Stimulated activated CD4-positive, alpha-beta T cell treated with anti-CD3 and anti-CD28 coated beads, Interleukin-1b, Interleukin-23, amount 100 ng/mL, for 1 hour (primary cell): ENCODE results near the gene KIAA0513.
"Not testable (repeated sequence)": the region's sequence is repeated elsewhere in the genome, so short reads cannot be mapped to it uniquely, and the experiment has no call there.

Experiments
- DNase-seq, 2 donors: peaks; one replicate each; pipeline ENCODE4 v3.0.0-alpha.2; 2020; ENCODE audit warnings: low read depth in 2 of 2

The KIAA0513 gene

DNA sequence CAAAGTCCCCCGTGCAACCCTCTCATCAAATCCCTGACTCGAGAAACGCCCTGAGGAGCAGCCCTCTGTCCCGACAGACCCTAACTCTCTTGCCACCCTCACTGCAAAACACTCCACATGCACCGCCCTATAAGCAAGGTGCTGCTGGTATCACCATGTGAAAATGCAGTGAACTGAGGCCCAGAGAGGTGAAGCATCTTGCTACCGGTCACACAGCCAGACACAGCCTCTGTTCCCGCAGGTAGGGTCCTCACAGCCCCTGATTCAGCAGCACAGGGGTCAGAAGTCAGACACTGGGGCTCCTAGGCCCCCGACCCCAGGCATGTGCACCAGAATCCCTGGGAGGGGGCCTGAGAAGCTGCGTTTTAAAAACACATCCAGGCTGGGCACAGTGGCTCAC lies 83.6 kb downstream of the KIAA0513 start:
- DNase-seq, result no peak

DNA sequence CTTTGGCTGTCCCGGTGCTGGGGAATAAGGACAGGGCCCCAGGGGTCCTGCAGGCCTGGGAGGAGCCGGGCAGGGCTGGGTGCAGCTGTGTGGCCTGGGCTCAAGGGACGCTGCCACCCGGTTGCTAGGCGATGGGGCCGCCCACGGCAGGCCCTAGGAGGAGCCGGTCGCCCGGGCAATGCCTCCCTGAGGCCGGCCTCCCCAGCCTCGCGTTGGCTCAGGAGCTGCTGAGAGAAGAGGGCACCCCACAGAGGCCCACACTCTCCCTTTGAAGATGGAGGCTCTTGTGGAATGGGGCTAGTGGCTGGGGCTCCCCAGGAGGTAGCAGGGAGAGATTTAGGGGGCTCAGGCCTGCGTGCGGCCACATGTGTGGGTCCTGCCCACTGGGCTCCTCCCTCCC lies 84.8 kb downstream of the KIAA0513 start, which contains the start of gene CIBAR2:
Gene CIBAR2, minus strand, starts transcription at position 109 of the 400 bp plus-strand sequence. CDS start 120 bp downstream, outside the sequence.
- no peak for DNase-seq

DNA sequence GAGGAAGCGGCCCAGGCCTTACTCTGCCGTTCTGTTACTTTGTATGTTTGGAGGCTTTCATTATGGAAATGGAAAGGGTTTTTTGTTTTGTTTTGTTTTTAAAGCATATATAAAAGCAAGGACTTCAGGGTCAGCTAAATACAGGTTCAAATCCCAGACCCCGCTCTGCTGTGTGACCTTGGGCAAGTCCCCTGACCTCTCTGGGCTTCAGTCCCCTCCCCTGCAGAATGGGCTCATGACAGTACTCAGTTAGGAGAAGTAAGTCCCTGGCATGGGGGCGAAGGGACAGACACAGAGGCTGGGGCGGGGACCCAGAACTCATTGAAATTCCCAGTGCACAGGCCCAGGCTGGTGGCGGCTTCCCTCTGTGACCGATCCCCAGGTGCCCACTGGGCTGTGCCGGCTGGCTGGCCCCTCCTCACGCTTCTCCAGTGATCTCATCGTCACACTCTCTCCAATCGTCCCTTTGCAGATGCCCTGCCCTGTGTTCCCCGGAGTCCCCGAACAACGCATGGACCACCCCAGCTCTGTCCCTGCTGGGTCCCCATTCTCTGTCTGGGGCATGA lies 85.7 kb downstream of the KIAA0513 start:
- no peak for DNase-seq

DNA sequence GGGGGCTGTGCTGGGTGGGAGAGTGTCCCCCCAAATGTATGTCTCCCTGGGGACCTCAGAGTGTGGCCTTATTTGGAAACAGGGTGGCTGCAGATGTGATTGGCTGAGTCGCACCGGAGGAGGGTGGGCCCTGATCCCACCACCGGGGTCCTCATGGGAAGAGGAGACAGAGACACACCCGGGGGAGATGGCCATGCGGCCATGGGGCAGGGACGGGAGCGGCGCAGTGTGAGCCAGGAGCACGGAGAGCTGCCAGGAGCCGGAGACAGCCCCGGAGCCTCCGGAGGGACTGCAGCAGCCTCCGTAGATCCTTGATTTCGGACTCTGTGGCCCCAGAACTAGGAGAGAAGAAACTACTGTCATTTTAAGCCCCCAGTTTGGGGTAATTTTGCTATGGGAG lies 86.3 kb downstream of the KIAA0513 start:
- no peak for DNase-seq

DNA sequence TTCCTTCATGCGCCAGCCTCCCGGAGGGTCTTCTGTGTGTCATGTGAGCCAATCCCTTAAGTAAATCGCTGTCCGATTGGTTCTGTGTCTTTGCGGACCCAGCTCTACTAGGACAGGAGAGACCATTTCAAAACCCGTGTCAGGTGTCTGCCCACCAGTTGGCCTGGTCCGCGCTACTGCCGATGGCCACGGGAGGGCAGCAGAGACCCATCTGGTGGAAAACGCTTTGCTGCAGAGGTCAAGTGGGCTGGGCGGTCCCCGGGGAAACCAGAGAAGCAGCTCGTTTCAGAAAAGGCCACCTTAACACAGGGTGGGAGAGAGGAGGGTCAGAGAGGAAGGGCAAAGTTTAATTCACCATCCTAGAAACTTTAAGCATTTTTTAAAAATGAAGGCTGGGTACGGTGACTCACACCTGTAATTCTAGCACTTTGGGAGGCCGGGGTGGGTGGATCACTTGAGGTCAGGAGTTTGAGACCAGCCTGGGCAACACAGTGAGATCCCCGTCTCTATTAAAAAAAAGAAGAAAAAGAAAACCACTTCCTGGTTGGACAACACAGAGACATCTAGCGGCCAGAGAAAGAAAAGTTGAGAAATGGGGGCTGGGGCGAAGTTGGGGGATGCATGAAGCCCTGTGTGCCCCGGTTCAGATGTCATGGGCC lies 87.4 kb downstream of the KIAA0513 start:
- peak; percentile 36 to 72 for DNase-seq

DNA sequence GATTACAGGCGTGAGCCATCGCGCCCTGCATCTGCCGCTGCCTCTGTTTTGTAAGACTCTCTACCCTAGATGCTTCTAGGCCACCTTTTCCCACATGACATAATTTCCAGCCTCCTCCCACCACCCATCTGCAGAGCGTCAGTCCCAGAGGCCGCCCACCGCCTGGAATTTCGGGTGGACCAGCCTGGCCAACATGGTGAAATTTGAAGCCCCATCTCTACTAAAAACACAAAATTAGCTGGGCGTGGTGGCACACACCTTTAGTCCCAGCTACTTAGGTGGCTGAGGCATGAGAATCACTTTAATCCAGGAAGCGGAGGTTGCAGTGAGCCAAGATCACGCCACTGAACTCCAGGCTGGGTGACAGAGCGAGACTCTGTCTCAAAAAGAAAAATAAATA lies 89.8 kb downstream of the KIAA0513 start:
- DNase-seq, result no peak

DNA sequence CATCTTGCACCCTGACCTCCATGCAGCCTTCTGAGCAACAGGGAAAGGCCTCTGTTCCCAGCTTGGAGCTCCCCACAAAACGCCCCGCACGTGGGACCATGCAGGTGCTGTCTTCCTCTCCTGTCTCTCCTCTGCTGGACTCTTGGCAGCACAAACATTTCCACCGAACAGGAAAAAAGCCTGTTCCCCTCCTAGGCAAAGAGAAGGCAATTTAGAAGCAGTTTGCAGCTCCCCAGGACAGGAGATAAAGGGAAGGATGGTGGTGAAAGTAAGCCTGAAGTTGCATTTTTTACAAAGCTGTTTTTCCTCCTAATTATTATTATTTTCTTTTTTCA lies 92.4 kb downstream of the KIAA0513 start:
- DNase-seq, result no peak

DNA sequence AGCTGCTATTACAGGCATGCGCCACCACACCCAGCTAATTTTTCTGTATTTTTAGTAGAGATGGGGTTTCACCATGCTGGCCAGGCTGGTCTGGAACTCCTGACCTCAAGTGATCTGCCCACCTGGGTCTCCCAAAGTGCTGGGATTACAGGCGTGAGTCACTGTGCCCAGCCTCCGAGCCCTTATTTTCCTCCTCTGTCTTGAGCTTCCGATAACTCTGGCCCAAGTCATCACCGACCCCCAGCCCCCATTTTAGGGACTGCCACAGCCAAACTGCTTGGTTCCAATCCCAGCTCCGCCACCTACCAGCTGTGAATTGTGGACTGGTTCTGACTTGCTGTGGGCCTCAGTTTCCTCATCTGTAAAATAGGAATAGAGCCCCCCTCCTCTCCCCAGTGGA lies 95.8 kb downstream of the KIAA0513 start:
- DNase-seq, result not testable (repeated sequence)

DNA sequence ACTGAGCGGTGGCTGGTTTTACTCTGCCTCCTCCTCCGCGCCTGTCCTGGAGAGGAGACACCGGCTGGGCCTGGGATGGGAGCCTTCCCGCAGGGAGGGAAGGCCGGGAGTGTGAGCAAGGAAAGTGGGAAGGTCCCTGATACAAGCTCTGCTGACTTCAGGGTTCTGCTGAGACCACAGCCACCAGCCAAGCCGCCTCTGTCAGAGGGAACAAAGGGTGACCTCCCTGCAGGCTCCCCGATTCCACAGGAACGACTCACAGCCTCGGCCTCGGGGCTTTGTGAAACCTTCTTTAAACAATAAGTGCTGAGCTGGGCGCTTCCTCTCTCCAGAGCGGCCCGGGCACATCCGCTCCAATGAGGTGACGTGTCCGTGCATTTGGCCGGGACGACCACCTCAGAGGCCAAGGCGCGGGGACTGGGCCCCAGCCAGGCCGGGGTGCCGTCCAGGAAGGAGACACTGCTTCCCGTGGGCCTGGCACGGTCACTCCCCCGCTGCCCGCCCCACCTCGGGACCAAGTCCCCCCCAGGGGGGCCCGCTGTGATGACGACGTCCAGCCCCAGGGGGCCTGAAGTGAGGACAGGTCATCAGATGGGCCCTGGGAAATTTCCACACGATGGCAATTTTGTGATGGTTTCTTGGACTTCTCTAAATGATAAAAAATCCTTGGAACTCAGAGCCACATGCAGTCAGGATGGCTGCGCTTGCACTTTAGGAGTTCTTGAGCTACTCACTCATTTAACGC lies 96.5 kb downstream of the KIAA0513 start:
- DNase-seq, result no peak

DNA sequence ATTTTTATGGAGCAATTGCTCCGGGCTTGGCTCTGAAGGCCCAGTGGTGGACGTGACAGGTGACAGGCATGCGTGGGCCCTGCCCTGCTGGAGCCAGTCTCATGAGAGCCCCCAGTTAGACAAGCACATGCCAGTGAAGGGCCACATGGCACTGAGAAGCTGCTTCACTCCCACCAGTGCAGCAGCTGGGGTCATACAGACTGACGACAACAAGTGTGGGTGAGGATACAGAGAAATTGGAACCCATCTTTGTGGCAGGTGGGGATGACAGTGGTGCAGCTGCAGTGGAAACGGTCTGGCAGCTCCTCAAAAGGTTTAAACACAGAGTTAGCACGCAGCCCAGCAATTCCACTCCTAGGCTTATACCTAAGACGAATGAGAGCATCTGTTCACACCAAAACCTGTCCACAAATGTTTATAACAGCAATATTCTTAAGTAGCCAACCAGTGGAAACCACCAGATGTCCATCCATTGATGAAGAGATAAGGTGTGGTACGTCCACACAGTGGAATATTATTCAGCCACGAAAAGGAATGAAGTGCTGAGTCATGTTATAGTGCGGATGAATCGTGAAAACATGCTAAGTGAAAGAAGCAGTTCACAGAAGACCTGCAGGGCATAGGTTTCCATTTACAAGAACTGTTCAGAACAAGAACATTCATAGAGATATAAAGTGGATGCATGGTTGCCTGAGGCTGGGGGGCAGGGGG lies 97.2 kb downstream of the KIAA0513 start:
- DNase-seq, result no peak

DNA sequence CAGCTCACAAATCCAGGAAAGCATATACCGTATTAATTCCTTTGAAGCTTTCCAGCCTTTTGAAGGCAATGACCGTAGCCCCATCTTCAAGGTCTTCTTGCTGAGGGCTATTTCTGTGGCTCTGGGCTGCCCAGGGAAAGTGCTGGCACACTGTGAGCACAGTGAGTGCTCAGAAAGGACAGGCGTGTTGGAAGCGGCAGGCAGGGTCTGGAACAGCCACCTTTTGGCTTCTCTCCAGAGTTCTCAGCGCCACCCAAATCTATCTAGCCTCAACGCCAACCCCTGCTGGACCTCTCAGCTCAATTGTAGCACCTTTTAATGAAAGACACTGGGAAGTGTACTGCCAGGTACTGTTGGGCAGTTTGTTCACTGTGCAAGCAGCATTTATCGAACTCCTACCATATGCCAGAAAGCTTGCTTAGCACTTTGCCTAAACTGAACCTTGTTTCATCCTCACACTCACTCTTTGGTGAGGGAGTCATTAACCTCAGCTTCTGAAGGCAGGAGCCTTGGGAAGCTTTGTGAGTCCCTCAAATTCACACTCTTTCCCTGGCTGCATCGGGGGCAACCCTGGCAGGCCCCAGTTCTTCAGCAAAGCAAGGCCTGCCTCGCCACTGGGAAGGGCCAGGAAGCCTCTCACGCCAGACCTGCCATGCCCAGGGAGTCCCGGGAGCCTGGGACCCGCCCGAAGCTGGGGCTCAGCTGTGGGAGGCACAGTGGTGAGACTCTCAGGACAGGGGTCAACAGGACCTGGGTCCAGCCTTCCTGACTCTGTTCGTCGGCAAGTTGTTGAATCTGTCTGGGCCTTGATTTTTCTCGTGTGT lies 98.2 kb downstream of the KIAA0513 start:
- DNase-seq, result no peak

DNA sequence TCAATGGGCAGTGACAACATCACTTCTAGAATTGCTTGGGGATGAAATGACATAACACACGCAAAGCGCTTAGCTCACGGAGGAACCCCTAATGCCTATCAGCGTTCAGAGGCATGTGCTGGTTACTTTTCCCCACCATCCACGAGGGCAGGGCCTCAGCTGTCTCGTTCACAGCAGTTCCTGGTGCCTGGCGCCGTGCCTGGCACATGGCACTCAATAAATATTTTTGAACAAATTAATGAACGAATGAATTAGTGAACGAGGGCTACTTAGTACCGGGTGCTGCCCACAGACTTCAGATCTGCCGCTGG lies 98.8 kb downstream of the KIAA0513 start:
- no peak for DNase-seq

DNA sequence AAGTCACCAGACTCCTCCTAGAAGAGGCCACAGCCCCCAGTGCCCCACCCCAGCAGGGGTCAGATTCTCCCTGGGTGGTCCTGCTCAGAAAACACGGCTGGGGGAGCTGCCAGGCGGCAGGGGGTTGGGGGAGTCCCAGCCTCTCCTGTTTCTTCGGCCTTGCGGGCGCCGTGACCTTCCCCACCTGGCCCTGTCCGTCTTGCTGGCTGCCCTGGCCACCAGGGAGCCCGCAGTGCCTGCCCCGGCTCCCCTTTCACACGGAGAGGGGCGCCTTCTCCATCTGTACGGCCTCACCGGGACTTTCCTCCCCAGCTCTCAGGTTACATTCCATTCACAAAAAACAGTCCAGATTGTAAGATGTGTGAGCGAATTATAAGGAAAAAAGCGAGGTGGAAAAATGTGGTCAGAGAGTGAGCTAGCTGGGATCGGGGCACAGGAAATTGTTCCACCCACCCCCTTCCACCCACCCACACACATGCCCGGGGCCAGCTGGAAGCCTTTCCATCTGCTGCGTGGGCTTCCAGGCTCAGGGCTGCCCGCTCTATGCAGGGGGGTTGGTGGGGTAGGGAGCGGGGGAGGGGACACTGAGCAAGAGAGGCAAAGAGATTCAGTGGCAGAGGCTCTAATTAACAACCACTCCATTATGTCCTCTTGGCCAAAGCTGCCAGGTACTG lies 99.2 kb downstream of the KIAA0513 start:
- DNase-seq, result no peak

DNA sequence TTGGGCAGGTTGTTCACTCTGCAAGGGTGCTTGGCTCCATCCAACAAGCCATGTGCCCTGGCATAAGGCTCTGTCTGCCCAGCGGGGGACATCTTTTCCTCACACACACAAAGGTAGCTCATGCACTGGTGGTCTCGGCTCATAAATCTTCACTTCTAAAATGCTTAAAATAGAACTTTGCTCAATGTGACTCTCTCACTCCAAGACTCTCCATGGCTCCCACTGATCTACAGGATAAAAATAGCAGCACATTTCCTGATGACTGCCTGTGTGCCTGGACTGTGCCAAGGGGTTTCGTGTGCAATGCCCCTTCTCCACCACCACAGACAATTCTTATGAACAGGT lies 99.8 kb downstream of the KIAA0513 start:
- no peak for DNase-seq

DNA sequence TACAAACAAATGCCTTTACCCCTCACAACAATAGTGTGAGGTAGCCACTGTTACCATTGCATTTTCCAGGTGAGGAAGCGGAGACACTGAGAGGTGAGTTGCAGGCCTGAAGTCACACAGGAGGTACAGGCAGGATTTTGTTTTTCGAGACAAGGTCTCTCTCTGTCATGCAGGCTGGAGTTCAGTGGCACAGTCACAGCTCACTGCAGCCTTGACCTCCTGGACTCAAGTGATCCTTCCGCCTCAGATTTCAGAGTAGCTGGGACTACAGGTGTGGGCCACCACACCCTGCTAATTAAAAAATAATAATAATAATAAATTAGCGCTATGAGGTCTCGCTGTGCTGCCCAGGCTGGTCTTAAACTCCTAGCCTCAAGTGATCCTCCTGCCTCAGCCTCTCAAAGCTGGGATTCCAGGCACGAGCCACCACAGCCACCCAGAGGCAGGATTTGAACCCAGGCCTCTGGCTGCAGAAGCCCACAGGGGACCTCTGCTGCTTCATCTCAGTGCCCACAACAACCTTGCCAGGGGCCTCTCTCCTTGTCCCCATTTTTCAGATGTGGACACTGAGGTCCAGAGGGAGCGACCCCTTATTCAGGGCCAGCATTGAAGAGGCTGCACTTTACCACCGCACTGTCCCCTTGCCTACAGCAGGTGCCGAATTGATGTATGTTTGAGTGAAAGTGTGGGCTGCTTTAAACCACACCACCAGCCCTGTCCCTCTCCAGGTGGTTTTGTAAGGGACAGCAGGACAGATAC lies 100.7 kb downstream of the KIAA0513 start:
- no peak for DNase-seq

DNA sequence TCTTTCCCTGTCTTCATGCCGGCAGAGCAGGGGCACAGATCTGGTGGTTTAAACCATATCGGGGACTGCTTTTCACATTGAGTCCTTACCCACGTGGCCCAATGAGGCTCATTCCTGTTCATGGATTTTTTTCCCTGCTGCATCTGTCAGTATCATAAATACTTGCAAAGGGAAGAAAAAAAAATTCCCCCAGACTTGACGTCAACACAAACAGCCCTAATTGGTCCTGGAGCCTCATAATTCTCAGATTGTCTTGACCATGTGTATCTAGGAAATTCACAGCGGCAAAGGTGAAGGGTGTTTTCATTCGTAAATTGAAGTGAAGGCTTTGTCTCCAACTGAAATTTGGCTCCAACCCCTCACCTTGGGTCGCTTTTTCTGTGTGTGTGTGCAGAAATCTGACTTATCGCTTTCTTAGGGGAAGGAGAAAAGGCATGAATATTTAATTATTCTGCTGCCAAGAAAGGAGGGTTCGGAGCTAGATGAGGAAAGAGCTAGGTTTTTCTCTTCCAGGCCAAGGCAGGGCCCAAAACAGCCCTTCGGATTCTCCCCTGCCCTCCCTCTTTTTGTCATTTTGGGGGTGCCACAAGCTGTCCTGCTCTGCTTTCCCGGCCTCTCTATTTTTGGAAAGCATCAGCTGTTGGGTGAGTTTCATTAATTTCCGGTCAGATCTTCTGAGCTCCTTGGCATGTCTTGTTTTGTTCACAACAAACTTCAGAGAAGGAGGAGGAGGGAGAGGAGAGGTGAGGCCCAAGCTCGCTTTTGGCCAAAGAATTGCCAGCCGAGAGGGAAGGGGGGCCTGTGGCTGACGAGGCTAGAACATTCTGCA lies 102.5 kb downstream of the KIAA0513 start:
- DNase-seq, result no peak

DNA sequence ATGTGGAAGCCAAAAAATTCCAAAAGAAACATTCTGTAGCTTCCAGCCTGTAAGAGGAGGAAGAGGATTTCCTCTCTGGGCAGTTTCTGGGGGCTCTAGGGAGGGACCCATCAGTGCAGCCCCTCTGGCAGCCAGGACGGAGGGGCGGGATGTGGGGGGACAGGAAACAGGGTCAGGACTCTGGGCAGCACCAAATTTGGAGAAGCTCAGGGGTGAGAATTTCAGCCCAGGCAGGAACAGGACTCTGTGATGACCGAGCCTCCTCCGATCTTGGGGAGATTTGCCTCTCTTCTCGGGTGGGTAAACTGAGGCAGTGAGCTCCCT lies 103.1 kb downstream of the KIAA0513 start:
- no peak for DNase-seq

DNA sequence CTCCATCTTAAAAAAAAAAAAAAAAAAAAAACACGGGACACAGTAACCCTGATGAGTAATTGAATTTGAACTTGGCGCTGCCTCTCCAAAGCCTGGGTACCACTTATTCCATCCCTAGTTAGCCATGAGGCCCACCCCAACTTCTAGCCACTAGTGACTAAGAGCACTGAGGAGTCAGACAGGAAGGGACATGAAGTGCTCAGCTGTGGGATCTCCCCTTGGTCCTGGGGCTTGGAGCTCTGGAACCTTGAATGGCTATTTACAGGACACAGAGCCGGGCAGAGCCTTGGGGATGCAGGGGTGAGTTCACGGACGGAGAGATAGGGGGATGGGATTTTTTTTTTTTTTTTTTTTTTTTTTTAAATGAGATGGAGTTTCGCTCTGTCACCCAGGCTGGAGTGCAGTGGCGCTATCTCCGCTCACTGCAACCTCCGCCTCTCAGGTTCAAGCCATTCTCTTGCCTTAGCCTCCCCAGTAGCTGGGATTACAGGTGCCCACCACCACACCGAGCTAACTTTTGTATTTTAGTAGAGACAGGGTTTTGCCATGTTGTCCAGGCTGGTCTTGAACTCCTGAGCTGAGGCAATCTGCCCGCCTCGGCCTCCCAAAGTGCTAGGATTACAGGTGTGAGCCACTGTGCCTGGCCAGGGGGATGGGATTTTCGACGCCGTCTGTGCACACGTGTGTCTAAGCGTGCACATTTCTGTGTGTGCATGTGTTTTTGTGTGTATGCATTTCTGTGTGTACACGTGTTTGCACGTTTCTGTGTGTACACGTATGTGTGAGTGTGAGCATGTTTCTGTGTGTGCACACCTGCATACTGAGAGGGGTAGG lies 105.1 kb downstream of the KIAA0513 start:
- no peak for DNase-seq

DNA sequence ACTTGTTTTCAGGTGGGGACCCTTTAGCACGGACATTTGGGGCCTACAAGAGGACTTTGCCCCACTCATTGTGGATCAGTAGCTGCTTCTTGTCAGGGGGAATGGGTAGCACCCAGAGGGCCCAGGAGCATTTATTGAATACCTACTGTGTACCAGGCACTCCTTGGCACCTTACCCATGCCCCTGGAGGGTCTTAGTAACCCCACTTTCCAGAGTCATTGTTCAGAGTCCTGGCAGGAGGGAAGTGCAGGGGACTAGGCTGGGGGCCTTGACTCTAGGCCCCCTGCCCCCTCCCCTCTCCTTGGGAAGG lies 105.7 kb downstream of the KIAA0513 start:
- DNase-seq, result no peak
